HG03520 (cell line): ENCODE measurements around the gene ANO1.

Experiments used
- ATAC-seq: cut with Tn5 transposase; IDR thresholded peaks from one replicate; pipeline ENCODE4 v1.9.1; 2021; ENCODE audit warnings: mild to moderate bottlenecking, moderate library complexity; ENCODE audit not compliant: unreplicated experiment

ANO1 gene

DNA sequence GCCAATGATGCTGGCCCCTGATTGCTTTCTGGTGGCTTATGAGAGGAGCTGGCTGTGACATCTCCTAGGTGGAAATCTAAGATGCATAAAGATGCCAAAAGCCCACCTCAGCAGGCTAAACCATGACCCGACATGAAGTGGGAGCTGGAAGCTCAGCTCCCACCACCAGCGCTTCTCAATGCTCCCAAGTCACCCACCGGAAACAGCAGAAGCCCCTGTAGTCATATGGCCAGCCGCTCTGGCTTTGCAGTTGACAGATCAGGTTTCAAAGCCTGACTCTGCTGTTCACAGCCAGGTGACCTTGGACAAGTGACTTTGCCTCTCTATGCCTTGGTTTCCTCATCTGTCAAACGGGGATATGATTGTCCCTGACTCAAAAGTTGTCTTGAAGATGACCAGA is 29.1 kb upstream of the ANO1 start:
- ATAC-seq = no peak

DNA sequence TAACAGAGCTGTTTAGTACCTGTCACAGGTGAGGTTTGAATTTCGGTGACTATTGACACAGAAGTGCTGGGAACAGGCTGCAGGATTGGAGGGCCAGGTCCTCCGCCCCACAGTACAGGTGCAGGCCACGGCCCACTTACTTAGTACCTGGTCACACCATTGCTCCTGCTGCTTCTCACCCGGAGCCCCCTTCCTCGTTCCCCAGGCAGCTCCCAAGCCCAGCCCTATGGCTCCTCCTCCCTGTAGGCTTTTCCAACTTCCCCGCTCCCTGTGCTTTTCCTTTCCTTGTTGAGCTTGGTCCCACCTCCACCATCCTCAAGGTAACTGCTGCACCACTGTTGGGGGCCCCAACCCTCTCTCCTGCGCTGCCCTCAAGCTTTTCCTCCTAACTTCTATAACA is 27.9 kb upstream of the ANO1 start:
- ATAC-seq = no peak

DNA sequence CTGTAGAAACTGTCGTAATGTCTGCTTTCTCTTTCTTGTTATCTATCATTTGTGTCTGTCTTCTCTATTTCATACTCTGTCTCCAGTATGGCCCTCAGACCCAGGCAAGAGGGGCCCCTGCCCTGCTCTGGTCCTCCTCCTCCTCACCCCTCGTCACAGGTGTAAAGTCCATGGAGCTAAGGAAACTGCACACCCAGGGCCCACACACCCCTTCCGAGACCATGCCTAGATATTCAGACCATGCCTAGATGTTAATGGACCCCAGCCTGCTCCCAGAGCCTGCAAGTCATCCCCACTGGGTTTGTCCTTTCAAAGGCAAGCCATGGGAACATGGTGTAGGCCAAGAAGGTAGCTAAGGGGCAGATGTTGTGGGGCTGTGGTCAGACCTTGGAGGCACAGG is 24.1 kb upstream of the ANO1 start:
- no peak for ATAC-seq

DNA sequence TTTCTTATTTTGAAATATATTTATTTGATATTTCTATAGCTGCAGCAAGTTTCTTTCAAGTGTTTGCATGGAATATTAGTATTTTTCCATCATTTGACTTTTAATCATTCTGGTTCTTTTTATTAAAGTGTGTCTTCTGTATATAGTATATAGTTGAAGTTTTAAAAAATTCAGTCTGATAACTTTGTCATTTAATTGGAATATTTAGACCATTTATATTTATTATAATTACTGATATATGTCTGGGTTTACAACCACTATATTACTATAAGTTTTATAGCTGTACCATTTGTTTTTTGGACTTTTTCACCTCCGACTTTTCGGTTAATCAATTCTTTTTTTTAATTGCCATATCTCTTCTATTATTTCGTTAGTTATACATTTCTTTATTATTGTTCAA is 22.7 kb upstream of the ANO1 start:
- ATAC-seq = no peak

DNA sequence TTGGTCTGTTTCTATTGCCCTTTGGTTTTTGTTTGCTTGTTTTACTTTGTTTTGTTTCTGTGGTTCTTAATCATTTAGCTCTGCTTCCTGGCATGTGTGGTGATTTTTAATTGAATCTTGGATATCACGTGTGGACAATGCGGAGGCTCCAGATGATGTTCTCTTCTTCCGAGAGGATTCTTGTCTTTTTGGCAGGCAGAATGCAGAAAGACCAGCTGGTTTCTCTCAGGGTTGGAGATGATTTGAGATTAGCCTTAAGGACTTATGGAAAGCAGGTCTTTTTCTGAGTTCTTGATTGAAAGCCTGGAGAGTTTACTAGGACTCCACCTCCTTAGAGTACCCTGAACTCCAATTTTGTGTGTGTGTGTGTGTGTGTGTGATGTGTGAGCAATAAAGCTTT is 21.0 kb upstream of the ANO1 start:
- ATAC-seq = no peak

DNA sequence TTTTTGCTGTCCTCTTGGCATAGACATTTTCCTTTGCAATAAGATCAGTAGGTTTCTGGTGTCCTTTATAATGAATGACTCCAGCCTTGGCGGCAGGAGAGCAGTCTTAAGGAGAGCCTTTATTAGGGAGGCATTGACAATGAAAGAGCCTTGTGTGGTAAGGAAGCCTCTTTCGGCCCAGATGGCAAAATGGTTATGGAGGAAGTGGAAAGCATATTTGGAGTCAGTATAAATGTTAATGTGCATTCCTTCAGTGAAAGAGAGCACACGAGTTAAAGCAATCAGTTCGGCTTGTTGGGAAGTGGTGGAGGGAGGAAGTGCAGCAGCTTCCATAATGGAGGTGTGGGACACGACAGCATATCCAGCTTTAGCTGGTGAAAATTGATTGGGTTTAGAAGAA is 18.1 kb upstream of the ANO1 start:
- no peak for ATAC-seq

DNA sequence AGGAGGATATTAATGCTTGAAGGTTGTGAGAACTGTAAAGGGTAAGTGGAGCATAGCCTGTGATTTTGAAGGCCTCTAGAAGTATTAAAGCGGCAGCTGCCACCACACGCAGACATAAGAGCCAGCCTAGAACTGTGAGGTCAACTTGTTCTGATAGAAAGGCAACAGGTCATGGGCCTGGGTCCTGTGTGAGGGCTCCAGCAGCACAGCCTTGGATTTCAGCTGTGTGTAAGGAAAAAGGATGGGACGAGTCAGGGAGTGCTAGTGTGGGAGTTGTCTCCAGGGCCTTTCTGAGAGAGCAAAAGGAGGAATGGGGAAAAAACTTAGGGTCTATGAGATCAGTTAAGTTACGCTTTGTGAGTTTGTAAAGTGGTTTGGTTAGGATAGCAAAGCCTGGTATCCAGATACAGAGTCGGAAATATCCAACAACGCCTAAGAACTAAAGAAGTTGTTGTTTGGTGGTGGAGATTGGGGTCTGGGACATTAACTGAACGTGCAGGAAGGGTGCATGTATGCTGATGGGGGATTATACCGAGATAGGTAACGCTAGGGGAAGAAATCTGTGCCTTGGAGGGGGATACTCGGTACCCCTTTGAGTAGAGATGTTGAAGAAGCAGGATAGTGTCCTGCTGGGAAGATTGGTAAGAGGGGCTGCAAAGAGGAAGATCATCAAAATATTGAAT is 17.4 kb upstream of the ANO1 start:
- no peak for ATAC-seq

DNA sequence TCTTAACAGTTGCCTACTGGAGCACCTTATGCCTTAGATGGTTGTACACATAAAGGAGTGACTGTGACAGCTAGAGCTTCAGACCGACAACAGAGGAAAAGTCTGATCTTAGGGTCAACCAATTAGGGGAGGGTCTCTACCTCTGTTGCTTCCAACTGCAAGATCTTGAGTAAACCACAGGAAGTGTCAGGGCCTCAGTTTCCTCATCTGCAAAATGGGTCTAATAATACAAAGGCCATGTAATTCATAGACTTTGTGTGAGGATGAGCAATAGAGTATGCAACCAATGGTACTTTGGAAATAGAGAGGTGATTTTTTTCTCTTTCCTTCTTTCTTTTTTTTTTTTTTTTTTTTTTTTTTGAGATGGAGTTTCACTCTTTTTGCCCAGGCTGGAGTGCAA is 16.4 kb upstream of the ANO1 start:
- no peak for ATAC-seq

DNA sequence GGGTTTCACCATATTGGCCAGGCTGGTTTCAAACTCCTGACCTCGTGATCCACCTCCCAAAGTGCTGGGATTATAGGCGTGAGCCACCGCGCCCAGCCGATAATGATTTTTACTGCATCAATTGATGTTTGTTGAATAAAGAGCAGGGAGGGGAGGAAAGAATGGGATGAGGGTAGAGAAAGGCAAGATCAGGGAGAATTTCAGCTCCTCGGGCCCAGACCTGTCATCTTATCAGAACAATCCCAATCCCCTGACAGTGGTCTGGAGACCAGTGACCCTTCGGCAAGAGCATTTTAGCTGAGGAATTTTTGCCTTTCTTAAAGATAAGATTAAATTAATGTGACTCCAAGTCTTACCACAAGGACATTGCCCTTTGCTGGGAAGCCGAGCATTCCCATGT is 15.0 kb upstream of the ANO1 start:
- ATAC-seq = no peak

DNA sequence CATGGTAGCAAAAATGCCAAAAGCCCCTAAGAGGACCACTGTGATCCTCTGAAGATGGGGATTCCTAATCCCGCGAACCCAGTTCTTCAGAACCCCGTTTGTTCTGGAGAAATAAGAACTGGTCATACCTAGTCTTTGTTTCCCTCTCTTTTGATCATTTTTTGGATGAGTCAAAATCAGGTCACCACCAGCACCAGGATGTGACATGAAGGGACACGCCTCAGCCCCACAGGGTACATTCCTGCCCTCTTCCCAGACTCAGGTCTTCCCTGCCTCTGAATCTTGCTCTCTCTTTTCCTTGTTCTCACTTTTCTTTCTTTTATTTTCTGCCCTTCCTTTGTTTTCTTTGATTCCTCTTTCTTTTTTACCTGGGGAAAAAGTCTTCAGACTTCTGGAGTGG is 14.6 kb upstream of the ANO1 start:
- ATAC-seq = no peak

DNA sequence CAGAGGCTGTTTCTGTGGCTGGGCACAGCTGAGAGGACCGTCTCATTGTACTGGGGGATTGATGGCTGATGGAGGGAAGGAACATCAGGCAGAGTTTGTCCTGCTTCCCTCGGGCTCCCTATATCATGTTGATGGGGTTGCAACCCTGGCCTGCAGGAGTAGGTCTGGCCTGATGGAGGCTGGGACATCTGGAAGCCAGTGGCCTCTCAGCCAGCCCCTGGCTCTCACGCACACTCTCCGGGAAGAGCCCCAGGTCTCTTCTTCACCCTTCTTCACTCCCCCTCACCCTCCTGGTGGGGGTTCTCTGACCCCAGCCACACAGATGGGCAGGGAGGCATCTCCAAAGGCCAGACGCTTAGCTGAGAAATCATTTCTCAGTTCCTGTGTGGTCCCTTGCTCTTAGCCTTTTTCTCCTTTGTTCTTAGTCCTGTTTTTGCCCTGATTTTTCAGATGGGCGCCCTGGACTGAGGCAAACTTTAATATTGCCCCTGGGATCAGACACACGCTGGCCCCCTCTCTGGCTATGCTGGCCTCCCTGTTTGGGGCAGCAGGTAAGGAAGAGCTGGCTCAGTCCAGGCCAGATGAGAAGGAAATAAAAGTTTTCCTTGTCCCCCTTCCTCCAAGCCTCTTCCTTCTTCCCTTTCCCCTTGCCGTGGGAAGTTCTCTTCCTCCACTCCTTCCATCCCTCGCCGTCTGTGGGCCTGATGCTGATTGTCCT is 13.9 kb upstream of the ANO1 start:
- ATAC-seq = no peak

DNA sequence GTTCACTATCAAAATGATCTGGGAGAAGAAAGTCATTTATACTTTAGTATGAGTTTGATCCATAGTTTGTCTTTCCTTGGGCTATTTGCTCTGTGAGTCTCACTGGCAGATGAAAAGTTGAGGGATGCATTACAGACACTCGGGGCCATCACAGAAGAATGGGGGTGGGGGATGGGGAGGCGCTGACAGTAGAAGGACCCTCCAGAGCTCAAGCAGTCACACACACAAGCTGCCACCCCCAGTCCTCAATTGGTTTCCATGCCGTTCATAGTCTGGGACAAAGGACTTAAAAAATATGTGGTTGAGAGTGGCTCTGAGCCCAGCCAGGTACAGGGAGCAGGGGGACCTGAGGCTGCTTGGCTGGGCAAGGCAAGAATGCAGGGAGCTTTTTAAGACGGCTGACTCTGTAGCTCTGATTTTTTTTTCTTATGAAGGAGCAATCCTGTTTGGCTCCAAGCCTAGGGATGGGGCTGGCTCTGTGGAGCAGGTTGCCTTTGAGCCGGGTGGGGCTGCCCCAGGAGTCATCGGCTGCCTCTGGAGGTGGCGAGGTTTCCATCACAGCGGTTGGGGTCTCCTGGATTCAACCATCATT is 13.3 kb upstream of the ANO1 start:
- ATAC-seq = no peak

DNA sequence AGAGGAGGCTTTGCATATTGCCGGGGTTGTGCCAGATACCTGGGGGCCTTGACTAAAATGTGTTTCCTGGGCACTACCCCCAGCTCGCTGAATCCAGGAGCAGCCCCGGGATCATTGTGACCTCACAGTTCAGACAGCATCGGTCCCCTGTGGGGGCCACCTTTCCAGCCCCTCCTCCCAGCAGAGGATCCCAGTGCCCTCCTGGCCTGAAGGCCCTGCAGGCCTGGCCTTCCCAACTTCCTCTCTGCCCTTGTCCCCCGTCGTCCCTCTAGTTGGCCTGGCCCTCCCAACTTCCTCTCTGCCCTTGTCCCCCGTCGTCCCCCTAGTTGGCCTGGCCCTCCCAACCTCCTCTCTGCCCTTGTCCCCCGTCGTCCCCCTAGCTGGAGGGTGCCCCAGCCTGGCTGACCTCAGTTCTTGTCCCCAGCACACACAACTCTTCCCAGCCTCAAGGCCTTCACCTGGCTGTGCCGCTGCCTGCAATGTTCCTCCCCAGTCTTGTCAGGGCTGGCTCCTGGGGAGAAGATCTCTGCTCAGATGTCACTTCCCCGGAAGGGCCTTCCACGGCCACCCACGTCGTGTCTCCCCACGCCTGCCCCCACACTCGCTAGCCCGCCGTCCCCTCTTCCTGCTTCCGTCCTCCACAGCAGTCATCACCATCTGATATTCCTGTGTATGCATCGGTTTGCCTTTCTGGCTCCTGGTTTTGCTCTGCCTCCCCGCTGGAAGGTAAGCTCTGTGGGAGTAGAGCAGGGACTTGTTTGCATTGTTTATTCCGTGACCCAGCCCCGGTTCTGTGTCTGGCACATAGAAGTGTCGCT is 12.6 kb upstream of the ANO1 start:
- no peak for ATAC-seq

DNA sequence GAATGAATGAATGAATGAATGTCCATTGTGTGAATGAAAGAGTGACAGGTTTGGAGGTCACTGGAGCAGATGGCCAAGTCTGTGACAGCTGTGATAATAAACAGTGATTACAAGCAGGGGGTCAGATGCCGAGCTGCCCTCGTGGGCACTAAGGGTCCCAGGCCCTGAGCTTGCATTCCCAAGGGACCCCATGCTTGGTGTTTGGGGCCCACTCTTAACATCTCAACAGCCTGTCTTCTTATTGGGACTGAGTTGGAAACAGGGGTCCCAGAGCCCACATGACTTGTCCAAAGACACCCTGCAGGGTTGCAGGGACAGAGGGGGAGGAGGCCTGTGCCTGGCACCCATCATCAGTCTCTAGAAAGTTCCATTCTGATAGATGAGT is 12.0 kb upstream of the ANO1 start:
- no peak for ATAC-seq

DNA sequence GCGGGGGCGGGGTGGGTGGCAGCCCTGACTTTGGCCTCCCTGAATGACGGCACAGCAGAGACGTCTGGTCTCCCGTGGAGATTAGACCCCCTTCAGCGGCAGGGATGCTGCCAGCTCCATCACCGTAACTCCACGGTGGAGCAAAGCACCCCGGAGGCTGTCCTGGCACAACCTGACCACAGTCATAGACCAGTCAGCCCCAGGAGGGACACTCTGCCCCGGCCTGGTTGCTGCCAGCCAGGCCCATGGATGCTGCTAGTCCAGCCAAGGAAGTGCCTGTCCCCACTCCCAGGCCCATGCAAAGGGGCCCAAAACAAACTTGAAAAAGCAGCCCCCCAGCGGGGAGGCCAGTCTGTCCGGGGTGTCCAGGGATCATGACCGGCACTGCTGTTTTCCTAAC is 11.5 kb upstream of the ANO1 start:
- ATAC-seq = no peak

DNA sequence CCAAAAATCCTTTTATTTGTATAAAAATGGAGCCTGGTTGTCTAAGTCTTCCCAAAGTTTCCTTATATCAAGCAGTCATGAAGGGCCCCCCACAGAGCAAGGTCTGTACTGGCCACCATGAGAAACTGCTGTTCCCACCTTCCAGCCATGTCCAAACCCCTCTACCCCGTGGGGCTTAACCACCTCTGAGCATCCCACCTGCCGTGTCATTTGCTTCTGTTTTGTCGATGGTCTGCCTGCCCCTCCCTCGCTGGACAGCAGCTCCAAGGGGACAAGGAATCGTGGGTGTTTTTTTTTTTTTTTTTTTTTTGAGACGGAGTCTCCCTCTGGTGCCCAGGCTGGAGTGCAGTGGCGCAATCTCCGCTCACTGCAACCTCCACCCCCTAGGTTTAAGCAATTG is 11.1 kb upstream of the ANO1 start:
- no peak for ATAC-seq

DNA sequence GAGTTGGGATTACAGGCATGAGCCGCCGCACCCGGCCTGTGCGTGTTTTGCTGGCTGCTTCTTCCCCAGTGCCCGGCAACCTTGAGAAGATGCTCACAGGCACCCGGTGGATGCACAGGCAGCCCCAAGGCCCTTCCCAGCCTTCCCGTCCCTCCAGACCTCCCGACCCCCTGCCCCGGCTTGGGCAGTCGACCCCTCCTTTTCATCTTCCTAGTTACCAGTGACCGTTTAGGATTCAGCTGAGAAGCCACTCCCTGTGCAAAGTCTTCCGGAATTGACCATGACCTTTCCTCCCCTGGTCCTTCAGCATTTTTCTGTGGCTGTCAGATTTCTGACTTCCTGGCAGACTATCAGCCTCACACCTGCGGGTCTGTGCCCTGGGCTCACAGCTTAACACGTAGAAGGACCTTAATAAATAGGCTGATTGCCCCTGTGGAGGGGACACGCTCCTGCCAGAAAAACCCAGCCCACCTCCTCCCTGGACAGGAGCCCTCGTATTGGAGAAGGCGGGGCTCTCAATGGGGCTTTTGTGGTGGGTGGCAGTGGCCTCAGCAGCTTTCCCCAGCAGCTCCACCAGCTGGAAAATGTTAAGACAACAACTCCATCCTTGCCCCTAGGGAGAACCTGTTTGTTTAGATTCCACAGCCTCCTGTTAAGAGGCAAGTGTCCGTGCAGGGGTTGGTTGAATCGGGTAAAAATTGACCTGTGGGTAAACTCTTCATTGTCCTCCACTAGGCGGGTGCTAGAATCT is 10.4 kb upstream of the ANO1 start:
- ATAC-seq = no peak

DNA sequence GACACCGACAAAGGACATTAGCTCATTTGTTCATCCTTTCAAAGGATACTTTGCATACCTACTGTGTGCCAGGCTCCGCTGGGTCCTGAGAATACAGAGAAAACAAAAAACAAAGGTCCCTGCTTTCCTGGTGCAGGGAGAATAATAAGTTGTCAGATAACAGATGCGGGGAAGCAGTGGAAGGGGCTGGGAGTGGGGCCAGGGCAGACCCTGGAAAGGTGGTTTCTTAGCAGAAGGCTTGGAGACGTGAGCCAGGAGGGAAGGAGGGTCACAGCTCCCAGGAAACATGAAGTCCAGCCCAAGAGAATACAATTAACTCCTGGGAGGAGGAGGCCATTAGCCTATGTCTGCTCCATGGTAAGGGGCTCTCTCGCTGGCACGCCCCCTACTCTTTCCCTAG is 9.8 kb upstream of the ANO1 start:
- no peak for ATAC-seq

DNA sequence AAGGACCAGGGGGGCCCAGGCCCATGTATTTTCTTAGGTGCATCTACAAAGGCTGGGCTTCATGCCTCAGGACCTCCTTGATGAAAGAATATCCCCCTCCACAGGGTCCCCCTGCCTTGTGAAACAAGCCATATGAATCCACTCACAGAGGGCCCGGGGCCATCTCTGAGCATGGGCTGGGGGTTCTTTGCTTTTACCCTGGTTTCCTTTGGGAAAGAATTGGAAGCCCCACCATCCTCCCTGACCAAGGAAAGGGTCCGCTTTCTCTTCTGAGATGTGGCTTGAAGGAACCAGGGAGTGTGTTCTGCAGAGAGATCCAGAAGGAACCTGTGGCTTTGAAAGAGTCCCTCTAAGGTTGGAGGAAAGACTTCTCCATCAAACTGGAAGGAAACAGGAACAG is 9.2 kb upstream of the ANO1 start:
- ATAC-seq = no peak

DNA sequence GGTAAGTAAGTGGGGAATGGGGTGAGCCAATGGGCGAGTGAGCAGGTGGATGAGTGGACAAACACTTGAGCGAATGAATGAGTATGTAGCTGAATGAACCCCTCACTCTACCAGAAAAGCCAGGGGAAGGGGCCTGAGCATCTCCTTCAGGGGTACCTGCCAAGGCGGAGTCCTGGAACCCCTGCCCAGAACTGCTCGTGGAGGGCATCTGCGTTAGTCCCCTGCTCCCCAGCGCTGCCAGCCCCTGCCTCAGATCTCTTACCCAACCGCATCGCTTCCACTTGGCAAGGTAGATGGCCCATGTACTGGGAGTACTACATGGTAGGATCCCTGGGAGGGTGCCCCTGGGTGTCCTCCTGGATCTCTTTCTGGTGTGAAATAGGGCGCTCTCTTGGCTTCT is 7.4 kb upstream of the ANO1 start:
- no peak for ATAC-seq

DNA sequence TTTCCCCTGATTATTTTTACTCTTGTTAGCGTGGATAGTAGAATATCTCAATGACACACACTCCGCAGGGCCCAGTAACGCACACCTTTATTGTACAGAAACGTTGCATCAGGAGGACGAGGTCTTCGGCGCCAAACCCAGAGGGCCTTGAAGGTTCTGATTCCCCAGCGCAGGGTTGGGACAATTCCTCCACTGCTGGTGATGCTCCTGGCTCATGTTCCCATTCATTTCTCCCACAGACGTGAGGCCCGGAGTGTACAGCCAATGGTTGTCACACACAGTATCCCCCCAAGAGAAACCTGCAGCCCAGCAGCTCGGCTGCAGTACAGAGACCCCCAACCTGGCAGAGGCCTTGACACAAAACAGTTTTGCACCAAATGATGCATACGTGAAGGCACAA is 6.1 kb upstream of the ANO1 start:
- ATAC-seq = no peak
